Measurements from ENCODE around the gene MRPS24.
"Not testable (repeated sequence)": the region's sequence is repeated elsewhere in the genome, so short reads cannot be mapped to it uniquely, and the experiment has no call there.

The MRPS24 gene

GRCh38 chr7:43830917-43831316 is 38.4 kb downstream of the MRPS24 start:
- not testable (repeated sequence) for DNase-seq

GRCh38 chr7:43825391-43825808 is 43.9 kb downstream of the MRPS24 start:
- DNase-seq = no peak

GRCh38 chr7:43824963-43825362 is 44.4 kb downstream of the MRPS24 start:
- DNase-seq = no peak

DNA sequence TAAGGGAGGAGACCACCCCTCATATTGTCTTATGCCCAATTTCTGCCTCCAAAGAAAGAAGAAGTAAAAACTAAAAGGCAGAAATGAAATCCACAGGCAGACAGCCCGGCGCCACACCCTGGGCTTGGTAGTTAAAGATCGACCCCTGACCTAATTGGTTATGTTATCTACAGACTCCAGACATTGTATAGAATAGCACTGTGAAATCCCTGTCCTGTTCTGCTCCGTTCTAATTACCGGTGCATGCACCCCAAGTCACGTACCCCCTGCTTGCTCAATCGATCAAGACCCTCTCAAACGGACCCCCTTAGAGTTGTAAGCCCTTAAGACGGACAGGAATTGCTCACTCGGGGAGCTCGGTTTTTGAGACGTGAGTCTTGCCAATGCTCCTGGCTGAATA is 44.8 kb downstream of the MRPS24 start:
- DNase-seq = not testable (repeated sequence)

DNA sequence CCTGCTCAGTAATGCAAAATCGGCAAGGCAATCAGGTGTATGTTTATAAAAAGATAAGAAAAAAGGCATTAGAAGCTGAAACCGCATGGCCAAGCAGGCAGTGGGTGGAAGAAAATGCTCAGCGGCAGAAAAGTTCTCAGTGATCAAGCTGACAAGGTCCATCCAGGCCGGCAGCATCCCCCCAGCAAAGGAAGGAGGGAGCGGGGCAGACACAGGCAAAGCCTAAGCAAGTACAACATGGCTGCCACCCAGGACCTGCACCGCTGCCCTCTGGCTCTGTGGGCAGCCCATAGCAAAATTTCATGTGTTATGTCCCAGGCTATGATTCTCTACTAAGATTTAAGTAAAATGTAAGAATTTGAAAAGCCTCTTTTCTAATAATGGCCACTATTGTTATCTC is 45.4 kb downstream of the MRPS24 start:
- no peak for DNase-seq

DNA sequence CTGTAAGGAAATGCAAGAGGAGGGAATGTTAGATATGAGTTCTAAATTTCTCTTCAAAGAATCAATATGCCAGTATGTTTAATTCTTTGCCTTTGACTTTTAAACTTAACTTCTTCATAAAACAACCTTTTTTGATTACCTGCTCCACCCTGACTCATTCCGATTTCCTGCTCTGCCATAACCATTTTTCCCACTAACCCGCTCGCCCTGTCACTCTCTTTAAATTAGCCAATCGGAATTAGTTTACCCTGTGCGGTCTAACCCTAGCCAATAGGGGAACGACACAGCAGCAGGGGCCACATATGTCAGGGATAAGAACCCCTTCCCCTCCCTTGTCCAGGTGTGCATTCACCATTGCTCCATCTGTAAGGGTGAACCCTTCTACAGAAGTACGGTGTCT is 45.9 kb downstream of the MRPS24 start:
- not testable (repeated sequence) for DNase-seq
